ENCODE results near the gene KCNQ2.
"Not testable (repeated sequence)": the region's sequence is repeated elsewhere in the genome, so short reads cannot be mapped to it uniquely, and the experiment has no call there.

Gene KCNQ2

DNA sequence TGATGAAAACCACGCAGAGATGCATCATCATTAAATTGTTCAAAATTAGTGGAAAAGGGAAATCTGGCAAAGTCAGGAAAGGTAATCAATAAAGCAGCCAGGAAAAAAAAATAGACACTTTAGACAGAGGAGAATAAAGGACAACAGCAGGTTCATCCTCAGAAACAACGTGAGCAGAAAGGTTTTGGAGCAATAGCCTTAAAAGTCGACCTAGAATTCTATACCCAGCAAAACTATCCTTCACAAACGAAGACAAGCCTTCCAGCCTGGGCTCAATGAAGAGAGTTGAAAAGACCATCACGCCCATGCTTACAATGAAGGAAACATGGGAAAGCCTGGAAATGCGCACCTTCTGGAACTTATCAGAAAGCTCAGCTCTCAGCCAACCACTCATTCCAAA, 86.6 kb downstream of the KCNQ2 start:
- no peak for DNase-seq (ENCODE audit: low read depth)

DNA sequence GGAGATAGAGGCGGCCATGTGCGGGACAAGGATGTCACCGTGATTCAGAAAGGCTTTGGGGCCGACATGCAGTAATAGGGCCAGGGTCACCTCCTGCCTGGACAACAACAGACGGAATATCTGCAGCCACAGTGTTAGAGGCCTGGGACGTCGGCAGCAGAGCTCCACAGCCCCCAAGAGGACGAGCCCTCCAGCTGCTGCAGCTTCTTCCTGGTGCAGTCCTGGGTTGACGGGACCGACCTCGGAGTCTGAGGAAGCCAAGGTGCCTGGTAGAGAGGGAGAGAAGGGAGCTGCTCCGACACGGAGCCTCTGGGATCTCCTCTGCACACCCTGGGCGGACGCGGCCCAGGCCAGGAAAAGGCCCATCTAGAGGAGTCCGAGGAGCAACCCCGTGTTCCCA, 88.1 kb downstream of the KCNQ2 start:
- DNase-seq (ENCODE audit: low read depth) = no peak

DNA sequence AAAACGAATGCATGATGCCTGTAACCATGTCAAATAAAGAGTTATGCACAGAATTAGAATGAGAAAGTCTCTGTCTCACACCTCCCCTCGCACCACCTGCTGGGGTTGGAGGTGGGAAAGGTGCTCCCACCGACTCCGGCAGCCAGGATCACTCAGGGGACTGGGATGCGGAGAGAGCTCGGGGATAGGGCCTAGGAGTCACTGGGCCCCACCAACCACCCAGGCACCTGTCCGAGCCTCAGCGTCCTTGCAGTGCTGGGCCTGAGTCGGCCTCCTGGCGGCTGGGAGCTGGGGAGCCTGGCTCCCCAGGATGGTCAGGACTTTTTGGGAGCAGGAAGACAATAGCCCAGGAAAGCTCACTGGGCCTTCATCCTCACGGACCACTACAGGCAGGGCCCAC, 88.9 kb downstream of the KCNQ2 start:
- DNase-seq (ENCODE audit: low read depth) = no peak

DNA sequence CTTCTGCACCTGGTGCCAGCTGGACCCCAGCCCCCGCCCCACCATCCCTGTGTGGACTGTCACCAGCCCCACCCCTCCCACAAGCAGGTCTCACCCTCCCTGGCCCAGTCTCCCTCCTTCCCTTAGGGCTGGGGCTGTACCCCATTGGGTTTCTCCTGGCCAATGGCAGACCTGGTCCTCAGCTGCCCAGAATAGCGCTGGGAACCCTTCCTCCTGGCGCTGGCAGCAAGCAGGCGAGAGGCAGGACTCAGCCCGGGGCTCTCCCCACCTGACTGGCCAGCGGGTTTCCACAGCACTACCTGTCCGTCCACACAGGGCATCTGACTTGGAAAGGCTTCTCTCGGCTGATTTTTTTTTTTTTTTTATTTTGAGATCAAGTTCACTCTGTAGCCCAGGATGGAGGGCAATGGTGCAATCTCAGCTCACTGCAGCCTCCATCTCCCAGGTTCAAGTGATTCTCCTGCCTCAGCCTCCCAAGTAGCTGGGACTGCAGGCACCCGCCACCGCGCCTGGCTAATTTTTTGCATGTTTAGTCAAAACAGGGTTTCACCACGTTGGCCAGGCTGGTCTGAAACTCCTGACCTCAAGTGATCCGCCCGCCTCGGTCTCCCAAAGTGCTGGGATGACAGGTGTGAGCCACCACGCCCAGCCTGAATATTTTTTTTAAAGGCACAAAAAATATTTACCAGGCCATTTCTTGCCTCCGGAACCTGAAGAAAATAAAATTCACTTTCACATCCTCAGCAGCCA, 89.7 kb downstream of the KCNQ2 start:
- no peak for DNase-seq (ENCODE audit: low read depth)

DNA sequence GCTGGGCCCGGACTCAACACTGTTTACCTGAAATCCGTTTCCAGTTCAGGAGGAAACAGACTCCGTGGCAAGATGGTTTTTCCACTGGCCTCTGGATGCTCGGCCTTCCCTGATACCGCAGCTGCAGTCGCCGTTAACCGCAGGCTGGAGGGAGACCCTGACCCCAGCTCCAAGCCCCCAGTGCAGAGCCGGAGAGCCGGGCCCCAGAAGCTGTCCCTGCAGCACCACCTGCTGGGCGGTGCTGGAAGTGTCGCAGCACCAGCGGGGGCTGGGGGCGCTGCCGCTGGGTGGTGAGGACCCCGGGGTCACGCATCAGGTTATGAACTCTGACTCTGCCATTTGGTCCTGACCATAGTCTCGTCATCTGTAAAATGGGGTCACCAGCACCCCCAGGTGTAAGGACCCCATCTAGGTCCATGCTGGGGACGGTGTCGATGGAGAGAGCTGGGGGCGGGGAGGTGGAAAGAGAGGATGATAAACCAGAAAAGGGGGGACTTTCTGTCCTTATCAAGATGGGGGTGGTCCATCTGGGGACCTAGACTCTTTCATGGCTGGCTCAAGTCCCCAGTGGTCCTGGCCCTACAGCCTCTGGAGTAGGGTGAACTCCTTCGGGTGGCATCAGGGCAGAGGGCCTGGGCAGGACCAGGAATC, 90.5 kb downstream of the KCNQ2 start:
- peak; percentile 17 for DNase-seq (ENCODE audit: low read depth)

DNA sequence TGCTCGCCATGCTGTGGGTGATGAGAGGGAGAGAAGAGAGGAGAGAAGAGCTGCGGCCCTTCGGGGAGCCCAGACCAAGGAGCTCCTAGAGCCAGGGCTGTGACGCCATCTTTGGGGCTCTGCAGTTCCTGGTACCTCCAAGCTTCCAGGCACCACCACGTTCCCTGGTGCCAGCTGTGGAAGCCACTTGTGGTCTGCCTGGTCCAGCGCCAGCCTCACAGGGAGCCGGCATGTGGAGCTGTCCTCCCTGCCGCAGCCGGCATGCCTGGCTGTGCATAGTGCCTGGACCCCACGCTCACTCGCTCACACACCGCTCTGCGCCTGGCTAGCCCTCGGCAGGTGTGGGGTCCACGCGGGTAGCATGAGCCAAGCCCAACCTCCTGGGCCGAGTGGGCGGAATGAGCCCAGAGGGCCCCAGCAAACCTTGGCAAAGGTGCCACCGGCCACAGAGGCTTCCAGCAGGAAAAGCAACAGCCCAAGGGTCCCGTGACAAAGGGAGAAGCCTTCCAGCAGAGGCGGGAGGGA, 92.0 kb downstream of the KCNQ2 start:
- DNase-seq (ENCODE audit: low read depth) = no peak

DNA sequence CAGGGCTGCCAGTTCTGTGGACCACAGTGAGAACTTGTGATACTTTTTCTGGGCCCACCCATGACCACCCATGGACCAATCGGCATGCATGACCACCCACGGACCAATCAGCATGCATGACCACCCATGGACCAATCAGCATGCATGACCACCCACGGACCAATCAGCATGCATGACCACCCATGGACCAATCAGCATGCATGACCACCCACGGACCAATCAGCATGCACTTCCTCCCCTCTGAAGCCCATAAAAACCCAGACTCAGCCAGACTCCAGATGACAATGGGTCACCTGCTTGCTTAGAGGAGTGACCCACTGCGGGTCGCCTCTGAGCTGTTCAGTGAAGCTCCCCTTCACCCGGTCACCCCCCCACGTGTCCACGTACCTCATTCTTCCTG, 92.6 kb downstream of the KCNQ2 start:
- DNase-seq (ENCODE audit: low read depth) = not testable (repeated sequence)

DNA sequence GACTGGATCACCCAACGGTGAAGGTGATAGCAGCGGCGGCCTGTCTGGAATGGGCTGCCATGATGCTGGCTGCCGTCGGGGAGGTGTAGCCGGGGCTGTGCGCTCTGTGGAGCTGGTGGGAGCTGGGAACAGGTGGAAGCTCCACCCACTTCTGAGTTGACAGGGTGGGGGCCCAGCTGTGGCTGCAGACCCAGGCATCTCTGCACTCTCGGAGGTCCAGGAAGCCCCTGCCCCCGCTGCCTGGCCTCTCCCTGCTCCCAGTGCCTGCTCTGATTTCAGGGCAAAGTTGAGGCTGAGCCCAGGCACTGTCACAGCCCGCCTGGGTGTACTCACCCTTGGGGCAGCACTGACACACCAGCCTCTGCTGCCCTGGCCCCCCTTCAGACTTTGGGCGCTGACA, 93.2 kb downstream of the KCNQ2 start:
- no peak for DNase-seq (ENCODE audit: low read depth)

DNA sequence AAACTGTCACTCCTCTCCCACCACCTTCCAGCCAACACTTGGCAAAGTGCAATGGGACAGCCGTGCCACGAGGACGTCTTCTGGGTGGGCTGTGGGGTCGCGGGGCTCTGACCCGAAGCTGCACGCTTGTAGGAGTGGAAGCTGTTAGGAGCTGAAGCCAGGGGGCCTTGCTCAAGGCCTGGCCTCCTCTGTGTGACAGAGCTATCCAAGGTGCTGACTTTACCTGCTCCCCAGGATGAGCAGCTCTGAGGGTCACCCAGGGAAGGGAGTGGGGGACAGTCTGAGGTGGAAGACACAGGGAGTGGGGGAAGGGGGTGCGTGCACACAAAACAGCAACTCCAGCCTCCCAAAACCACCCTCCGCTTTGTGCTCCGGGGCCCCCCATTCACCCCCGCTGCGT, 93.8 kb downstream of the KCNQ2 start:
- no peak for DNase-seq (ENCODE audit: low read depth)

DNA sequence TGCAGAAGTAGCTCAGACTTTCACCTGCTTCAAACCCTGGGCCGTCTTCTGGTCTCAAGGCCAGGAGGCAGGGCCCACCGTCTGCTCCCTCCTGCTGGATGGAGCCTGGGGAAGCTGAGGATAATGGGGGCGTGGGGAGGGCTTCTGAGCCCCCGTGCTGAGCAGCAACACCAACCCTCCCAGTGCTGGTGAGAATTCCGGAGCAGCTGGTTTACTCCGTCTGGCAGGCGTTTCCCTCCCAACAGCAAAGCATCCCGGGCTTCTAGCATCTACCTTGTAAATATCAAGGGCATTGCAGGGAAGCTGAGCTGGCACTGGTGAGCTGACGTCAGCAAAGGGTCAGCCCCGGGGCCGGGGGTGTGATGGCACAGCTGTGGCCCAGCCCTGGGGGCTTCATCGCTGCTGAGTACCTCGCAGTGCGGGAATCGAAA, 94.5 kb downstream of the KCNQ2 start:
- DNase-seq (ENCODE audit: low read depth) = no peak

DNA sequence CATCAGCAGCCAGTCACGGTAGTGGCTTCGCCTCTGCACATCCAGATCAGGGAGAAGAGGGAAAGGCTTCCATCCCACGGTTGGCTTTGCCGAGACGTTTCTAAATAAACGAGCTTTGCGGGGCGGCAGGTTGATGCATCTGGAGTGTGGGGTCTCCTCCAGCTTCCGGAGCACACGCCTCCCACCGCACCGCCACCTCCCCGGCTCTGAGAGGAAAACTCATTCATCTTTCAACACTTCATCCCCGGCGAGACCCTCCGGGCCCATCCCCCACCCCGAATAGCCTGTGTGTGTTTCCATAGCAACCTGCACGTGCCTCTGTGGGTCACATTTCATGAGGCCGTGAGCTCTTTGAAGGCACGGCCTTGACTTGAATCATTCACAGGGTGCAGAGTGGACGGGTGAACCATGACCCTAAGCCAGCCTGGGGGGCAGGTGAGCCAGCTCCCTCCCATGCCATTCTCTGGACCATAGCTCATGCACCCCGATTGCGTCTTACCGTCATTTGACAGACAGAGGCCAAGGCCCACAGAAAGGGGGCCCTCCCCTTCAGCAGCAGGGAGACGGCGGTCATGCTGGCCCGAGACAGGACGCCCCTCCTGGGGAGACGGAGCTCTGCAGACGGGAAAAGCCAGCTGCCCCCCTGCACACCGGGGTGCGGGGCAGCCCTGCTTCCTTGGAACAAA, 95.1 kb downstream of the KCNQ2 start:
- DNase-seq (ENCODE audit: low read depth) = no peak

DNA sequence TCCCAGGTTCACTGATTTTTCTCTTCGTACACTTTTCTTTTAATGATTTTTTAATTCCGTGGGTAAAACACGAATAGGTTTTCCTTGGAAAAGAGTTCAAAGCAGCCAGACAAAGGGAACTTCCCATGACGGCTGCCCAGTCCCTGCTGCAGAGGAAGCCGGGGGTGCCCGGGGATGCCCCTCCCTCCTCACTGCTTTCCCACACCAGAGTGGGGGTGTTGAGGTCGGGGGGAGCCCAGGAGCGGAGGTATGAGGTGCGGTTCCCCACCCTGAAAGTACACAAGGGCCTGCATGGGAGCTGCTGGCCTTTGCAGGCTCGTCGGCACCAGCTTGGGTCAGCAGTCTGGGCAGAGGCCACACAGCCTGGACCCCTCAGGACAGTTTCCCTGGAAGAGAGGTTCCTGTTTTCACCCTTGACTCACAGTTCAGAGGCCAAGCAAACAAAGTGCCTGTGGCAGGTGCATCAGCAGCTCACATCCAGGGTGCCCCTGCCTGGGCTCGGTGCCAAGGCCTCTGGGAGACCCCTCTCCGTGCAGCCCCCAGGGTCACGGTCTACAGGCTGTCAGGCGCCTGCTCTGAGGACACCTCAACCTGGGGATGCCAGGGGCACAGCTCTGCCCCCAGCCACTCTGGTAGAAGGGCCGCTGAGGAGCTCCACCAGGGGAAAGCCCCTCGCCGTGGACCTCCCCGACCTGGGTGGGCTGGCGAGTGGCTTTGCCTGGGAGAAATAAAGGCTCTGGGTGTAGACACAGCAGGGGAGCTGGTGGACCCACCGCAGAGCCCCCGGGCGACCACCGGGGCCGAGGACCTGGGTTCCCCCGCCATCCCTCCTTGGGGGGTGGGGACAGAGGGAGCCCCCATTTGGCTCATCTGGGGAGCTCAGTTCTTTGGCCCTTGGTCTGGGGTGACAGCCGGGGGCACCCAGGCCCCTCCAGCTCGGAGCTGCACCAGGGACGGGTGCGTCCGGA, 95.9 kb downstream of the KCNQ2 start:
- DNase-seq (ENCODE audit: low read depth) = no peak

DNA sequence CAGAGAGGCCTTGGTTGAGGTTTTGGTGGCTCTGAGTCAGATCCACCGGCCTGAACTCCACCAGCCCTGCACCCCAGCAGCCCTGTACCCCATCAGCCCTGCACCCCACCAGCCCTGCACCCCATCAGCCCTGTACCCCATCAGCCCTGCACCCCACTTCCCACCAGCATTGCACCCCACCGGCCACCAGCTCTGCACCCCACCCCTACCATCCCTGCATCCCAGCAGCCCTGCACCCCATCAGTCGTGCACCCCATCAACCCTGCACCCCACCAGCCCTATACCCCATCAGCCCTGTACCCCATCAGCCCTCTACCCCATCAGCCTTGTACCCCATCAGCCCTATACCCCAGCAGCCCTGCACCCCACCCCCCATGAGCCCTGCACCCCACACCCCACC, 97.0 kb downstream of the KCNQ2 start:
- no peak for DNase-seq (ENCODE audit: low read depth)

DNA sequence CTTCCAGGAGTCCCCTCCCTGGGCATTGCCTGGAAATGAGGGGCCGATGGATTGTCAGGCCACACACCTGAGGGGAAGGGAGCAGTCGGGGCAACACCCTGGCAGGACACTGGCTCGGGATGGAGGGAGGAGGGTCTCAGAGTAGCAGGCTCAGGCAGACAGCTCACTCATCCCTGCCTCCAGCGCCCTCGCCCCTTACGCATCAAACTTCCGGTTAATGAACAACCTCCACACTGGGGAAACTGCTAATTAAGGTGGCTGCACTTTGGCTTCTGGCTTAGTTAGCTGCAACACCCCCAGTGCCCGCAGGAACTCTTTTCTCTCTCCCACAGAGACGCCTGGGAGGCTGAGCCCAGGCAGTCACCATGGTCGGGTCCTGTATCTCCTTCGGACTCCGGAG, 98.0 kb downstream of the KCNQ2 start:
- DNase-seq (ENCODE audit: low read depth) = no peak

DNA sequence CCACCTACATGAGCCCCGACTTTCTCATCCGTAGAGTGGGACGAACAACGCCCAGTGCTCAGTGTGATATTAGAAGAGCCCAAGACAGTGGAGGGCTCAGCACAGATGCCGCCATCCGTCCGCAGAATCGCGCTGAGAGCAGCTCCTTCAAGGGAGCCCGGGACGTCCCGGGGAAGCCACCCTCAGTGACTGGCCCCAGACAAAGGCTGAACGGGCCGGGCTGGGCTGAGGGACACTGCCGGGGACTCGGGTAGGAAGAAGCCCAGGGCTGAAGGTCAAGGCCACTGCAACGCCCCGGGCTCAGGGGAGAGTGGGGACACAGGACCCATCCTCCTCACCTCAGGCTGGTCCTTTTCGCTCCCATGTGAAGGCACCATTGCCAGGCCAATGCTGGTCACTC, 98.5 kb downstream of the KCNQ2 start:
- no peak for DNase-seq (ENCODE audit: low read depth)

DNA sequence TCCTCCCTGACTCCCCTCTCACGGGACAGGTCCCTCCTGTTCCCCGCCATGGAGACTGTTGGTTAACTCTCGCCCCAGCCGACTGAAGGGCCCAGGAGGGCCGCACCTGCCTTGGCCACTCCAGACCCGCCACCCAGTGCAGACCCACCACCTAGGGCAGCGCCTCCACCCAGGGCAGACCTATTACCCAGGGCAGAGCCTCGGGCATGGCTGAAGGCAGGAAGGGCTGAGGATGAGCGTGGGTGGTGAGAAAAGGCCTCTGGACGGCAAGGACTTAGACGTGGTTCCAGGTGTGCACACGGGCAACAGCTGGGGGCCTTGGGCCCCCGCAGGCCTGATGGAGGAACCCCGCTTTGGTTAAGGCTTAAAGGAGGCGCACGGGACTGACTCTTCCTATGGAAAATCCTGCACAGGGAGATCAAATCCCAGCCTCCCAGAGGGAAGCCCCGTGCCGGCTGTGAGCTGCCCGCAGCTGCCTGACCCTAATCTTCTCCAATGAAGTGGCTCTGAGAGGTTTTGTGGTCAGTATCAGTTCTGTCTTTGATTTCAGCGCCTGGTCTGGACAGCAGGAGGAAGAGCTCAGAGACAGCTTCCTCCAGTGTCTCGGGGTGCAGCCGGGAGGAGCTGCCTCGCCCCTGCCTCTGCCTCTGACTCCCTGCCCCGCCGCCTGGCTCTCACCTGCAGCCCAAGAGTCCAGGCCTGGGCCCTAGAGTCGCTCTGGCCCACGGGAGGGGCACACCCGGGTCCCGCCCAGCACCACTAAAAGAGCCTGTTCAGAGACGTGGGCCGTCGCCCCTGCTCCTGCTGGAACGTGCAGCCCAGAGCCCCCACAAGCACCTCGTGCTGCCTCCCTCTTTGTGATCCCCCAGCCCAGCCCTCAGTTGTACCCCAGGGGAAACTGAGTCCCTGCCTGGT, 99.2 kb downstream of the KCNQ2 start:
- DNase-seq (ENCODE audit: low read depth) = no peak

DNA sequence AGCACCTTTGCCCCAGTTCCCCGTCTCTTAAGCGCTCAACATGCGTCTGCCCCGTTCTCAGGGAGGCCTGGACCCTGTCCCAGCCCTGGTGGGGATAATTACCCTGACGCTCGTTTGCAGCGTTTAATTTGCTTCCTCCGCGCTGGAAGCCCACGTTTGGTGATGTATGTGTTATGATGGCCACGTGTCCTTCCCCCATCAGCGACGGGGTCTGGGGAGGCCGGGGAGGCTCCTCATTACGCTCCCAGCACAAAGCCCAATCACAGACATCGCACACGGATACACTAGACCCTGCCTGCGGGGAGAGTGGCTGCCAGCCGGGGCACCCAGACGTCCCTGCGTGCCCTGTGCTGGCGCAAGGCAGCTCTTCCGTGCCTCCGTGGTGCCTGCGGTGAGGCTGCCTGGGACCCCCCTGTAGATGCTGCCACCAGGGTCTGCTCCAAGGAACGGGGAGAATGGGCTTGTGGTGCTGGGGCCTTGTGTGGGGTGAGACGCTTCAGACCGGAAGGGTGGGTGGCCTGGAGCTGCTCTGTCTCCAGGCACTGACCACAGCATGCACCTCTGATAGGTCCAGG, 101.1 kb downstream of the KCNQ2 start:
- DNase-seq (ENCODE audit: low read depth) = no peak

DNA sequence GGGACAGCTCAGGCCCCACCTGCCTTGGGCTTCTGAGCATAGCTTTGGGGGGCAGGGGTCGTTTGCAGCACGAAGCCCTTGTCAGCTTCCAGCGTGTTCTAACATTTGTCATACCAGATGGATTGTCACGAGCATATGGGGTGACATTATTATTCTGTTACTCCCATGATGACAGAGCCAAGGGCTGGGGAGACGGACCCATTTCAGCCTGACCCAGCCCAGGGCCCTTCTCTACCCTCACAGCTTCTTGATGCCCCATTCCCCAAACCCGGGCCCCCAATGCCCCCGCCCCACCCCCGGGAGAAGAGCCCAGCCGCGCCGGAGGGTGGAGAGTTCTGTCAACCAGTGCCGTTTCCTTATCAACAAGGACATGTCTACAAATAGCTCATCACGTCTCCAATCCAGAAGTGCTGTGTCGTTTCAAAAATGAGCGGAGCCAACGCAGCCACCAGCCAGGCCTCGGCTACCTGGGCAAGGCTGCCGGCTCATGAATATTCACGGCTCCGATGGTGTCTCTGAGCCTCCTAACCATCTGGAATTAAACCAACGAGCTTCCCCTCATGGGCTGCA, 101.8 kb downstream of the KCNQ2 start:
- DNase-seq (ENCODE audit: low read depth) = no peak

DNA sequence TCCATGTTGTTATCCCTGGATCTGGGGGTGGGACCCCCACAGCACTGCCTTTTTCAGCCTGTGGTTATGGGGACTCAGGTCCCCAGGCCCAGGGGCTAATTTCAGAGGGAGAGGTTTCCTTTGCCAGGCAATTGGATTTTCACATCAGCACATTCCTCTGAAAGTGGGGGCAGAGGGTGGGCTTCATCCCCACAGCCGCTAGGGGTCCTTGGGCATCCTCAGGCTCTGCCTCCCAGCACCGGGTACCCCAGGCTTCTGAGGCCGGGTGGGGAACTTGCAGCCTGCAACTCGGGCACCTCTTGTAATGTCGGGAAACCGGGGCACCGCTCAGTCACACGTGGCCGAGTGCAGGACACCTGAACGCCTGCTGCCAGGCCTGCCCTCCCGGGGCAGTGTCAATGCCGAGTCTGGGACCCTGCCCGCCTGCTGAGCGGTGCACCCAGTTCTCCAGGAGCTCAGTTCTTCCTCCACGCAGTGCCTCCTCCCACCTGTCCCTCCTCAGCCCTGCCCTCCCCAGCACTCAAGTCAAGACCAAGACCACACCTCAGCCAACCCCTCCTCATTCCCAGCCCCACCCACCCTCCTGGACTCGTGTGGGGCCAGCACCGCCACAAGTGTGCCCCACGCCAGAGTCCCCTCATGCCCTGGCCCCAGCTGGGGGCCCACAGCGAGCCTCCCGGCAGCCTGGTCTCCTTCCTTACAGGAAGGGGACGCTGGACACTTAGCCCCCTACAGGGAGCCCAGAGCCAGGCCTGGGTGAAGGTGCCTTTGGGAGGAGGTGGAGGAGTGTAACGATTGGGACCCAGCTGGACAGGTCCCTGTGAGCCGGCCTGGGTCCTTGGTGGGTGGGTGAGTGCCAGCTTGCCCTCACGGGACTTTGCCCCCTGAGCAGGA, 102.5 kb downstream of the KCNQ2 start:
- DNase-seq (ENCODE audit: low read depth) = no peak
